Large intestine (tissue), 3 donors: ENCODE results near the gene YWHAH. TPM values are rescaled to one million over a fixed set of nuclear protein-coding genes. Genes with fewer than 3 reads are reported as not detected.
A peak's percentile ranks its signal among the peaks of the same experiment; 100 is the strongest.

Source experiments
- DNase-seq, 2 donors: peaks; one replicate each; pipeline versions ENCODE4 v3.0.0 to v3.0.0-alpha.2; 2013
- H3K27ac ChIP-seq: one replicate; pipeline ENCODE4 v1.5.1; 2013; ENCODE audit warnings: low read length
- H3K27me3 ChIP-seq: 2 replicates; pipeline ENCODE4 v1.6.1; 2013; ENCODE audit warnings: low read length; ENCODE audit not compliant: control insufficient read depth, insufficient read depth
- H3K36me3 ChIP-seq: 2 replicates; pipeline ENCODE4 v1.6.1; 2013; ENCODE audit warnings: low read length; ENCODE audit not compliant: control insufficient read depth, insufficient read depth
- H3K4me1 ChIP-seq: one replicate; pipeline ENCODE4 v1.6.1; 2013; ENCODE audit warnings: low read length; ENCODE audit not compliant: control insufficient read depth, insufficient read depth
- H3K4me3 ChIP-seq: one replicate; pipeline ENCODE4 v1.5.1; 2013; ENCODE audit warnings: low read length
- H3K9me3 ChIP-seq: one replicate; pipeline ENCODE4 v1.6.1; 2013; ENCODE audit warnings: mild to moderate bottlenecking, low read depth, low read length, moderate library complexity; ENCODE audit not compliant: control insufficient read depth
- WGBS: methylation state at CpG from one replicate; pipeline ENCODE4 v1.1.5; 2013; ENCODE audit warnings: low lambda C conversion rate; ENCODE audit not compliant: insufficient coverage; 5-methylcytosine and 5-hydroxymethylcytosine counted together
- polyA plus RNA-seq: library from polyadenylated mRNA; unstranded; fragments of 120-200 nt; gene quantifications from one replicate; pipeline ENCODE4 v1.2.1, GENCODE V29; 2013

Gene YWHAH
- polyA plus RNA-seq, 1 donor: 90.3 TPM

- H3K27me3 ChIP-seq: no peaks in the 10 kb centered on the region
- WGBS: 44% methylated on average over 3 of the region's 8 CpGs
- H3K9me3 ChIP-seq: no peaks in the 10 kb centered on the region
- peak in 1 of 2 donors; percentile 31 for DNase-seq
- H3K4me3 ChIP-seq: peak overlapping the region; percentile 73
- peak overlapping the region; percentile 61 for H3K27ac ChIP-seq
- H3K36me3 ChIP-seq: peaks cover 23% of the 10 kb centered on the region
- H3K4me1 ChIP-seq: peaks cover 9% of the 10 kb centered on the region
Measured at GRCh38 chr22:31945971-31946680, 1.8 kb downstream of the YWHAH start.

- H3K9me3 ChIP-seq: no peaks in the 10 kb centered on the region
- WGBS: no CpG with 5 or more reads among the region's 2 CpGs
- peaks cover 9% of the 10 kb centered on the region for H3K4me1 ChIP-seq
- H3K27ac ChIP-seq: no peak overlapping the region
- peak; percentile 47 to 53 for DNase-seq
- H3K36me3 ChIP-seq: peaks cover 28% of the 10 kb centered on the region
- H3K27me3 ChIP-seq: no peaks in the 10 kb centered on the region
- no peak overlapping the region for H3K4me3 ChIP-seq
Measured at GRCh38 chr22:31947296-31947695, 3.0 kb downstream of the YWHAH start.

- H3K9me3 ChIP-seq: no peaks in the 10 kb centered on the region
- H3K27ac ChIP-seq: no peak overlapping the region
- no peak for DNase-seq
- H3K4me3 ChIP-seq: no peak overlapping the region
- H3K27me3 ChIP-seq: no peaks in the 10 kb centered on the region
- H3K4me1 ChIP-seq: peaks cover 9% of the 10 kb centered on the region
- peaks cover 28% of the 10 kb centered on the region for H3K36me3 ChIP-seq
- no CpG with 5 or more reads among the region's 8 CpGs for WGBS
Measured at GRCh38 chr22:31948002-31948401, 3.7 kb downstream of the YWHAH start.

- peaks cover 6% of the 10 kb centered on the region for H3K4me1 ChIP-seq
- H3K9me3 ChIP-seq: no peaks in the 10 kb centered on the region
- no peaks in the 10 kb centered on the region for H3K27me3 ChIP-seq
- peaks cover 34% of the 10 kb centered on the region for H3K36me3 ChIP-seq
- no CpG with 5 or more reads among the region's 4 CpGs for WGBS
- DNase-seq: no peak
- no peak overlapping the region for H3K4me3 ChIP-seq
- H3K27ac ChIP-seq: no peak overlapping the region
Measured at GRCh38 chr22:31950226-31950625, 5.9 kb downstream of the YWHAH start.

- Histone ChIP-seq H3K4me1 (peaks cover 2% of the 10 kb centered on the region), H3K27me3 (no peaks in the 10 kb centered on the region), H3K36me3 (peaks cover 42% of the 10 kb centered on the region), H3K27ac (no peak overlapping the region), H3K4me3 (no peak overlapping the region), H3K9me3 (no peaks in the 10 kb centered on the region)
- no CpG with 5 or more reads among the region's 8 CpGs for WGBS
- no peak for DNase-seq
Measured at GRCh38 chr22:31951194-31952093, 7.1 kb downstream of the YWHAH start.

GRCh38 chr22:31952094-31952401, 7.7 kb downstream of the YWHAH start:
- Histone ChIP-seq H3K4me3 (no peak overlapping the region), H3K27me3 (no peaks in the 10 kb centered on the region), H3K36me3 (peaks cover 48% of the 10 kb centered on the region), H3K4me1 (no peaks in the 10 kb centered on the region), H3K9me3 (no peaks in the 10 kb centered on the region), H3K27ac (no peak overlapping the region)
- no peak for DNase-seq
- no CpG with 5 or more reads among the region's 2 CpGs for WGBS

- Histone ChIP-seq H3K9me3 (no peaks in the 10 kb centered on the region), H3K27ac (no peak overlapping the region), H3K4me3 (no peak overlapping the region), H3K36me3 (peaks cover 49% of the 10 kb centered on the region), H3K27me3 (no peaks in the 10 kb centered on the region), H3K4me1 (no peaks in the 10 kb centered on the region)
- DNase-seq: no peak
- 100% methylated on average over 1 of the region's 2 CpGs for WGBS
Measured at GRCh38 chr22:31952472-31952871, 8.1 kb downstream of the YWHAH start.

GRCh38 chr22:31953261-31953660, 8.9 kb downstream of the YWHAH start:
- Histone ChIP-seq H3K9me3 (no peaks in the 10 kb centered on the region), H3K4me3 (no peak overlapping the region), H3K27ac (no peak overlapping the region), H3K27me3 (no peaks in the 10 kb centered on the region), H3K4me1 (no peaks in the 10 kb centered on the region), H3K36me3 (peaks cover 50% of the 10 kb centered on the region)
- DNase-seq: no peak
- 83% methylated on average over 1 of the region's 3 CpGs for WGBS

- 65% methylated on average over 2 of the region's 11 CpGs for WGBS
- no peak for DNase-seq
- H3K4me1 ChIP-seq: no peaks in the 10 kb centered on the region
- peaks cover 52% of the 10 kb centered on the region for H3K36me3 ChIP-seq
- no peaks in the 10 kb centered on the region for H3K9me3 ChIP-seq
- no peaks in the 10 kb centered on the region for H3K27me3 ChIP-seq
- H3K27ac ChIP-seq: no peak overlapping the region
- no peak overlapping the region for H3K4me3 ChIP-seq
Measured at GRCh38 chr22:31954535-31955523, 10.5 kb downstream of the YWHAH start.

- DNase-seq: no peak
- Histone ChIP-seq H3K4me3 (no peak overlapping the region), H3K36me3 (peaks cover 38% of the 10 kb centered on the region), H3K27me3 (no peaks in the 10 kb centered on the region), H3K27ac (no peak overlapping the region), H3K9me3 (no peaks in the 10 kb centered on the region), H3K4me1 (no peaks in the 10 kb centered on the region)
- WGBS: no CpG with 5 or more reads among the region's 12 CpGs
Measured at GRCh38 chr22:31956360-31956759, 12.0 kb downstream of the YWHAH start.
